MG63 (cell line): ENCODE measurements around the gene SLC35A2. TPM values are rescaled to one million over a fixed set of nuclear protein-coding genes. Genes with fewer than 3 reads are reported as not detected.

Experiments
- DNase-seq: peaks from one replicate; pipeline ENCODE4 v3.0.0-alpha.2; 2020
- H3K27me3 ChIP-seq: fragments of 250-450 bp; sonication (Bioruptor Pico); 2 replicates; pipeline ENCODE4 v1.5.1; 2020; ENCODE audit warnings: mild to moderate bottlenecking, moderate library complexity
- H3K36me3 ChIP-seq: fragments of 250-450 bp; sonication (Bioruptor Pico); 2 replicates; pipeline ENCODE4 v1.5.1; 2020; ENCODE audit warnings: mild to moderate bottlenecking, moderate library complexity
- H3K4me3 ChIP-seq: fragments of 250-450 bp; sonication (Bioruptor Pico); 2 replicates; pipeline ENCODE4 v1.5.1; 2020; ENCODE audit warnings: mild to moderate bottlenecking, moderate library complexity
- H3K9me3 ChIP-seq: fragments of 250-450 bp; sonication (Bioruptor Pico); 2 replicates; pipeline ENCODE4 v1.5.1; 2020; ENCODE audit warnings: mild to moderate bottlenecking, moderate library complexity
- total RNA-seq: library from RNA; depleted of rRNA; stranded (reverse); fragments of >200 nt; shearing (Covaris generic); gene quantifications from 2 replicates; pipeline ENCODE4 v1.2.3, GENCODE V29; 2014; ENCODE audit warnings: low replicate concordance

The SLC35A2 gene
- total RNA-seq, 1 experiment from 2014 or later, result 16.6 TPM

GRCh38 chrX:48913605-48914366 lies 2.3 kb upstream of the SLC35A2 start:
- DNase-seq, result no peak
- Histone ChIP-seq H3K36me3 (peaks cover under 1% of the 10 kb centered on the region; the same call in 1 of the 2 replicates), H3K9me3 (no peaks in the 10 kb centered on the region), H3K27me3 (no peaks in the 10 kb centered on the region), H3K4me3 (no peak overlapping the region)

GRCh38 chrX:48910926-48911411 lies 477 bp downstream of the SLC35A2 start:
- Histone ChIP-seq H3K4me3 (peak overlapping the region; percentile 77), H3K9me3 (no peaks in the 10 kb centered on the region), H3K27me3 (no peaks in the 10 kb centered on the region), H3K36me3 (peaks cover 4% of the 10 kb centered on the region)
- no peak for DNase-seq

GRCh38 chrX:48909703-48910294 lies 1.6 kb downstream of the SLC35A2 start:
- Histone ChIP-seq H3K9me3 (no peaks in the 10 kb centered on the region), H3K36me3 (peaks cover 4% of the 10 kb centered on the region), H3K4me3 (no peak overlapping the region), H3K27me3 (no peaks in the 10 kb centered on the region)
- DNase-seq, result no peak

DNA sequence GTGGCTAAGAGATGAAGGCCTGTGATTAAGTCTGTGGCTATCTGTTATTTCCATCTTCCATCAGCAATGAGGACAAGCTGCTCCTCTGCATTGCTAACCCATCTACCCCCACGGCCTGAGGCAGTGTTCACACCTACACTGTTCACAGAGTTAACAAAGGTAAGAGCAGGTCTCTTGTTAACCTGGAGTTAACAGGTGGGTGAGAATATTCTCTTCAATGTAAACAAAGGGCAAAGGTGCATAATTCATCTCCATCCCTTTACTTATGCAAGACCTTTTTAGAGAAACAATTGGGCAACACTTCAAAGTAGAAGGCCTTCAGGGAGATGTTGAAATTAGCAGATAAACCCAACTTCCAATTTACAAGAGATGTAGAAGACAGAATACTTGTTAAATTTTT lies 2.8 kb downstream of the SLC35A2 start:
- no peak overlapping the region for H3K4me3 ChIP-seq
- no peaks in the 10 kb centered on the region for H3K27me3 ChIP-seq
- no peaks in the 10 kb centered on the region for H3K9me3 ChIP-seq
- DNase-seq, result no peak
- H3K36me3 ChIP-seq, result peaks cover 4% of the 10 kb centered on the region

DNA sequence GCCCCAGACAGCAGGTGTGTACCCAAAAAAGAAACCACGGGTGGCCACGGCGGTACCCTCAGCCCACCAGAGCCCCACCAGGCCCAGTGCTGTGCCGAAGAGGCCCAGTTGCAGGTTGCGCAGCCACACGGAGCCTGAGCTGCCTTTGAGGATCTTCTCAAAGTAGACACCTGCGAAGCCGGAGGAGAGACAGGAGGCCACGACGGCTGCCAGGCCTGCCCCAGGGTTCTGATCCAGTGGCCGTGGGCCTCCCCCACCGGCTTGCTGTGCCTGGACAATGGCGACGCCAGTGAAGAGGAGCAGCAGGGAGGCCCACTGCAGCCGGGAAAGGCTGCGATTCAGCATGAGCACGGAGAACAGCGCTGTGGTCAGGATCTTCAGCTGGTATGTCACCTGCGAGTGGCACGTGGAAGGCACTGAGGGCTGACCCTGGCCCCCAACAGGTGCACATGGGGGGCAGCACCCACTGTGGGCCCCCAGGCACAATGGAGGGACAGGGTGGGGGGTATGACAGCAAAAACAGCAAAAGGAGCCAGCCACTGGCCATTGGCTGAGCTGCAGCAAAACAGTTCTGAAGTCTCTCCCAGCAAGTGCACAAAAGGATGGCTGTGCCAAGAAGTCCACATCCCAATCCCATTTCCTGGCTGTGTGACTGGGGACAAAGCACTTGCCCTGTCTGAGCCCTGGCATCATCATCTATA lies 6.2 kb downstream of the SLC35A2 start:
- DNase-seq, result no peak
- peaks cover 7% of the 10 kb centered on the region for H3K36me3 ChIP-seq
- no peak overlapping the region for H3K4me3 ChIP-seq
- H3K9me3 ChIP-seq, result no peaks in the 10 kb centered on the region
- no peaks in the 10 kb centered on the region for H3K27me3 ChIP-seq

GRCh38 chrX:48904626-48905025 lies 6.8 kb downstream of the SLC35A2 start:
- no peaks in the 10 kb centered on the region for H3K27me3 ChIP-seq
- H3K4me3 ChIP-seq, result no peak overlapping the region
- peaks cover 7% of the 10 kb centered on the region for H3K36me3 ChIP-seq
- no peaks in the 10 kb centered on the region for H3K9me3 ChIP-seq
- no peak for DNase-seq

- DNase-seq, result no peak
- Histone ChIP-seq H3K4me3 (no peak overlapping the region), H3K9me3 (no peaks in the 10 kb centered on the region), H3K27me3 (no peaks in the 10 kb centered on the region), H3K36me3 (peaks cover 9% of the 10 kb centered on the region)
These were observed 7.3 kb downstream of the SLC35A2 start for GRCh38 chrX:48904180-48904579.

- DNase-seq, result no peak
- H3K27me3 ChIP-seq, result no peaks in the 10 kb centered on the region
- H3K9me3 ChIP-seq, result no peaks in the 10 kb centered on the region
These were observed 8.2 kb downstream of the SLC35A2 start for GRCh38 chrX:48903290-48903689.

GRCh38 chrX:48902776-48903175 lies 8.7 kb downstream of the SLC35A2 start:
- no peak for DNase-seq
- H3K4me3 ChIP-seq, result no peak overlapping the region
- H3K27me3 ChIP-seq, result no peaks in the 10 kb centered on the region
- peaks cover 5% of the 10 kb centered on the region; the same call in 1 of the 2 replicates for H3K36me3 ChIP-seq
- H3K9me3 ChIP-seq, result no peaks in the 10 kb centered on the region

More at GRCh38 chrX:48903290-48903689, 8.2 kb downstream of the SLC35A2 start:
- Histone ChIP-seq H3K36me3 (peaks cover 5% of the 10 kb centered on the region; the same call in 1 of the 2 replicates), H3K4me3 (no peak overlapping the region)

- no peak for DNase-seq
- H3K9me3 ChIP-seq, result no peaks in the 10 kb centered on the region
- no peak overlapping the region for H3K4me3 ChIP-seq
- H3K27me3 ChIP-seq, result no peaks in the 10 kb centered on the region
- H3K36me3 ChIP-seq, result peaks cover 5% of the 10 kb centered on the region; the same call in 1 of the 2 replicates
These were observed 9.3 kb downstream of the SLC35A2 start for GRCh38 chrX:48902135-48902534.

GRCh38 chrX:48901069-48901468 lies 10.4 kb downstream of the SLC35A2 start:
- Histone ChIP-seq H3K4me3 (no peak overlapping the region), H3K9me3 (no peaks in the 10 kb centered on the region), H3K27me3 (no peaks in the 10 kb centered on the region), H3K36me3 (peaks cover 5% of the 10 kb centered on the region; the same call in 1 of the 2 replicates)
- no peak for DNase-seq

- peaks cover 5% of the 10 kb centered on the region; the same call in 1 of the 2 replicates for H3K36me3 ChIP-seq
- no peaks in the 10 kb centered on the region for H3K9me3 ChIP-seq
- DNase-seq, result no peak
- no peak overlapping the region for H3K4me3 ChIP-seq
- H3K27me3 ChIP-seq, result no peaks in the 10 kb centered on the region
These were observed 12.4 kb downstream of the SLC35A2 start for GRCh38 chrX:48899078-48899410.

GRCh38 chrX:48897625-48898306 lies 13.7 kb downstream of the SLC35A2 start, which contains the start of the genes PQBP1 and TIMM17B:
PQBP1 (plus strand) TSS chrX:48897930; CDS start chrX:48898510, 580 bp downstream.
TIMM17B (minus strand) TSS chrX:48897768; CDS start chrX:48897749, 19 bp downstream.
- H3K9me3 ChIP-seq, result no peaks in the 10 kb centered on the region
- no peaks in the 10 kb centered on the region for H3K27me3 ChIP-seq
- peak within 1 kb of the TSS; percentile 78 for H3K4me3 ChIP-seq
- peaks cover 5% of the 10 kb centered on the region; the same call in 1 of the 2 replicates for H3K36me3 ChIP-seq
- peak; percentile 93 for DNase-seq

- Histone ChIP-seq H3K27me3 (no peaks in the 10 kb centered on the region), H3K9me3 (no peaks in the 10 kb centered on the region), H3K36me3 (peaks cover 5% of the 10 kb centered on the region; the same call in 1 of the 2 replicates), H3K4me3 (peak overlapping the region; percentile 78)
- DNase-seq, result peak; percentile 72
These were observed 14.3 kb downstream of the SLC35A2 start for GRCh38 chrX:48897157-48897624.

- Histone ChIP-seq H3K27me3 (no peaks in the 10 kb centered on the region), H3K4me3 (peak overlapping the region; percentile 78), H3K36me3 (0 out of 2 replicates have a peak, but pooled peaks cover 2% of the 10 kb centered on the region), H3K9me3 (no peaks in the 10 kb centered on the region)
- DNase-seq, result no peak
These were observed 14.8 kb downstream of the SLC35A2 start for GRCh38 chrX:48896611-48897011.

GRCh38 chrX:48894891-48895290 lies 16.6 kb downstream of the SLC35A2 start:
- Histone ChIP-seq H3K9me3 (no peaks in the 10 kb centered on the region), H3K4me3 (no peak overlapping the region), H3K36me3 (0 out of 2 replicates have a peak, but pooled peaks cover 2% of the 10 kb centered on the region), H3K27me3 (no peaks in the 10 kb centered on the region)
- DNase-seq, result no peak
